HUES6 (cell line): ENCODE measurements around the gene VSTM2A.
A peak's percentile ranks its signal among the peaks of the same experiment; 100 is the strongest.
"Not testable (repeated sequence)": the region's sequence is repeated elsewhere in the genome, so short reads cannot be mapped to it uniquely, and the experiment has no call there.

Source experiments
- H3K27ac ChIP-seq: 2 replicates; pipeline ENCODE4 v1.7.0; 2013; ENCODE audit warnings: low read depth, mild to moderate bottlenecking, low read length, inconsistent platforms
- H3K27me3 ChIP-seq: 2 replicates; pipeline ENCODE4 v1.6.1; 2013; ENCODE audit warnings: low read length; ENCODE audit not compliant: control insufficient read depth, insufficient read depth
- H3K36me3 ChIP-seq: 2 replicates; pipeline ENCODE4 v1.6.1; 2013; ENCODE audit warnings: low read length; ENCODE audit not compliant: control insufficient read depth, insufficient read depth
- H3K4me1 ChIP-seq: 2 replicates; pipeline ENCODE4 v1.6.1; 2013; ENCODE audit warnings: low read length; ENCODE audit not compliant: control insufficient read depth, insufficient read depth
- H3K4me3 ChIP-seq: 2 replicates; pipeline ENCODE4 v1.5.1; 2013; ENCODE audit warnings: low read depth, low read length
- H3K9ac ChIP-seq: one replicate; pipeline ENCODE4 v1.6.1; 2013; ENCODE audit warnings: mild to moderate bottlenecking, low read length
- H3K9me3 ChIP-seq: 2 replicates; pipeline ENCODE4 v1.6.1; 2013; ENCODE audit warnings: low read depth, low read length; ENCODE audit not compliant: control insufficient read depth, insufficient read depth

The VSTM2A gene, protein sequence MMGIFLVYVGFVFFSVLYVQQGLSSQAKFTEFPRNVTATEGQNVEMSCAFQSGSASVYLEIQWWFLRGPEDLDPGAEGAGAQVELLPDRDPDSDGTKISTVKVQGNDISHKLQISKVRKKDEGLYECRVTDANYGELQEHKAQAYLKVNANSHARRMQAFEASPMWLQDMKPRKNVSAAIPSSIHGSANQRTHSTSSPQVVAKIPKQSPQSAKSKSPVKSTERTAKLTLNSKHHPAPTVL

DNA sequence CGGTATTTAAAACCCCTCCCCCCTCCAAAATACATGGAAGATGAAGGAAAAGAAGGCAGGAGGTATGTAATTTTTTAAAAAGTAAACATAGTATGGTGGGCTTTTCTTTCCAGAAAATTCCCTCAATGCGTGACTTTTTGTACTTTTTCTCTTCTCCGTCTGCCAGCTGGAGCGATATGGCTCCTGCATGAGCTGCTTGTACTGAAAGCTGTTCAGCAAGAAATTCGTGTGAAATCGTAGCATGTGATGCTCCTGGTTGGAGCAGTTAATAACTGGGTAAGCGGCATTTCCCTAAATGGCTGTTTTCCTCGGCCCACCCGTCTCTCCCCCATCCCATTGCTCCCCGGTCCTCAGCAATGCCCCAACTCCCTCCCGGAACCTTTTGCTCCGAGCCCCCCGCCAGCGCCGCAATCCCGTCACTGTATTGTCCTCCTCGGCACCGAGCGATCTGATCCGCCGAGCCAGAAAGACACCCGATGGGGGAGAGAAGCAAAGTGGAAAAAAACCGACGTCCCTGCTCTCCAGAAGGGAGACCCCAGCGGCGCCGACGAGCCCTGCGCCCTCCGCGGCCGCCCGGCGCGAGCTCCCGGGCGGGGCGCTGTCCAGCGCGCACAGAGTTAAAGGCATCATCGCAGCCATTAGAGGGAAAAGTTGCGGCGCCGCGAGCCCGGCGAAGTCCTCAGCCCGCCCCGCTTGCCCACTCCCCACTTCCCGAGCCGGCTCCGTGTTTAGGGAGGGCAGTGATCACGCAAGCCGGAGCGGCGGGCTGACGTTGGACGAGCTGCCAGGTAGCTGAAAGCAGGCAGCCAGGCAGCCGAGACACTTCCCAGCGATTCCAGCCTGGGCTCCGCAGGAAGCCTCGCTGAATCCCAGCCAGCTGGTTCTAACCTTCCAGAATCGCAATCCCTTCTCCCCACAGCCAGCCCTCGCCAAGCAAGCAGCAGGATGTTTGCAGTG is at the start of gene VSTM2A:
Gene VSTM2A (plus strand): TSS at position 707 of the 957 bp plus-strand sequence. CDS start 356 bp downstream, outside the sequence.
- Histone ChIP-seq H3K27ac (no peak within 1 kb of the TSS), H3K9ac (peak within 1 kb of the TSS; percentile 37), H3K27me3 (peaks cover 78% of the 10 kb centered on the region)

DNA sequence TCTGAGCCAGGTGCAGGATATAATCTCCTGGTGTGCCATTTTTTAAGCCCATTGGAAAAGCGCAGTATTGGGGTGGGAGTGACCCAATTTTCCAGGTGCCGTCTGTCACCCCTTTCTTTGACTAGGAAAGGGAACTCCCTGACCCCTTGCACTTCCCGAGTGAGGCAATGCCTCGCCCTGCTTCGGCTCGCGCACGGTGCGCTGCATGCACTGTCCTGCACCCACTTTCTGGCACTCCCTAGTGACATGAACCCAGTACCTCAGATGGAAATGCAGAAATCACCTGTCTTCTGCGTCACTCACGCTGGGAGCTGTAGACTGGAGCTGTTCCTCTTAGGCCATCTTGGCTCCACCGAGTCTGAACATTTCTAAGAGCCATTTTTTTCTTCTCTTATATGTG is 37.6 kb upstream of the VSTM2A start:
- not testable (repeated sequence) for H3K9ac ChIP-seq, H3K36me3 ChIP-seq, H3K4me1 ChIP-seq, H3K27ac ChIP-seq, H3K4me3 ChIP-seq, H3K27me3 ChIP-seq
- peaks cover 16% of the 10 kb centered on the region for H3K9me3 ChIP-seq

More for the DNA sequence above, at the start of gene VSTM2A:
- Histone ChIP-seq H3K4me1 (peaks cover 12% of the 10 kb centered on the region), H3K9me3 (no peaks in the 10 kb centered on the region), H3K36me3 (no peaks in the 10 kb centered on the region), H3K4me3 (peak within 1 kb of the TSS; percentile 81)

DNA sequence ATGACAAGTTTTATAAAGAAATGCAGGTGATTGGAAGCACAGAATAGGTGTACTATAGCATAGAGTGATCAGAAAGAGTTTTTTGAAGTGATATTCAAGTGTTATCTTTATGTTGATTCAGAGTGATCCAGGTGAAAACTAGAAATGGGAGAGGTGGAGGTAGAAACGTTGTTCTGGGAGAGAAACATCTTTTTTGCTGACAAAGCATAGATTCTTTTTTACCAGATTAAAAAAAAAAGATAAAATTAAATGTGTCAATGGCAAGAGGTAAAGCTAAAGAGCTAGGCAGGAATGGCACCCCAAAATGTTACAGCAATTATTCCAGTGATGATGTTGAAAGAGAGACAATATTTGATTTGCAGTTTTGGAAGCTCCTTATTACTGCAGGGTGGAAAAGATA is 12.6 kb upstream of the VSTM2A start:
- no peaks in the 10 kb centered on the region for H3K36me3 ChIP-seq
- H3K9me3 ChIP-seq: no peaks in the 10 kb centered on the region
- no peaks in the 10 kb centered on the region for H3K4me1 ChIP-seq
- H3K9ac ChIP-seq: no peak overlapping the region
- H3K4me3 ChIP-seq: no peak overlapping the region
- no peak overlapping the region for H3K27ac ChIP-seq
- H3K27me3 ChIP-seq: no peaks in the 10 kb centered on the region

DNA sequence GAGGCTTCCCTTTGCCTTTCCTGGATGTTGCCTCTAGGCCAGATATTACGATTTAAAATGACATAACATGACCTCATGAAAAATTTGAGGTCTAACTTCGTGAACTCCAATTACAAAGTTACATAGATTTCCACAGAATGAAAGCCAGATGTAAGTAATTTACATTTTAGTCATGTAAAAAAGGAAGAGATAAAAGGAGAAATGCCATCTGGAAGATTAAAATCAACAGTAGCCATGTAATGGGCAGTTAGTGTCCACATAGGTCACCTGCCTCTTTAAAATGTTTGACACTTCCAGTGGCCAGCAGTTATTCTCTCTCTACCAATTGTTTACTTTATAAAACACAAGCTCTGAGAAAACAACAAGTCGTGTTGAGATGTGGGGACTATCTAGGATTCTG is 4.1 kb upstream of the VSTM2A start:
- no peak overlapping the region for H3K27ac ChIP-seq
- H3K27me3 ChIP-seq: peaks cover 42% of the 10 kb centered on the region
- H3K9me3 ChIP-seq: no peaks in the 10 kb centered on the region
- H3K9ac ChIP-seq: no peak overlapping the region
- no peaks in the 10 kb centered on the region for H3K36me3 ChIP-seq
- H3K4me3 ChIP-seq: no peak overlapping the region
- peaks cover 7% of the 10 kb centered on the region for H3K4me1 ChIP-seq

DNA sequence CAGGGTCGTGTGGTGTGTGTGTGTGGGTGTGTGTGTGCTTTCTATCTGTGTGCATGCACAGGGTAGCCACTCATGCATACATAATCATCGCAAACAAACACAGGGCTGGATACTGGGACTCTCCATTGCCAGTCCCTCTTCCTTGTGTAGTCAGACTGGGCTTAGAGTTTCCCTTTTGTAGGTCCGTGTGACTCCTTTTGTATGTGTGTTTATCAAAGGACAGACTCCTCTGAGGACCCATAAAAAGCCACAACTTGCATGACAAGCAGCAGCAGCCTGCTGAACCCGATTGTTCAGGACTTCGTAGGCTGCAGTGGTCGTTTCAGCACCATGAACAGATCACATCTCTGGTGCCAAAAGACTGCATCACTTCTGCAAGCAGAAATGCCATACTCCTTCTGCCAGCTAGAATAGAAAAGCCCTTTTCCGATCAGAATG is 895 bp downstream of the VSTM2A start:
- no peak overlapping the region for H3K27ac ChIP-seq
- peaks cover 88% of the 10 kb centered on the region for H3K27me3 ChIP-seq
- H3K9me3 ChIP-seq: no peaks in the 10 kb centered on the region
- no peak overlapping the region for H3K9ac ChIP-seq
- H3K36me3 ChIP-seq: no peaks in the 10 kb centered on the region
- peak overlapping the region; percentile 81 for H3K4me3 ChIP-seq
- H3K4me1 ChIP-seq: peaks cover 12% of the 10 kb centered on the region

DNA sequence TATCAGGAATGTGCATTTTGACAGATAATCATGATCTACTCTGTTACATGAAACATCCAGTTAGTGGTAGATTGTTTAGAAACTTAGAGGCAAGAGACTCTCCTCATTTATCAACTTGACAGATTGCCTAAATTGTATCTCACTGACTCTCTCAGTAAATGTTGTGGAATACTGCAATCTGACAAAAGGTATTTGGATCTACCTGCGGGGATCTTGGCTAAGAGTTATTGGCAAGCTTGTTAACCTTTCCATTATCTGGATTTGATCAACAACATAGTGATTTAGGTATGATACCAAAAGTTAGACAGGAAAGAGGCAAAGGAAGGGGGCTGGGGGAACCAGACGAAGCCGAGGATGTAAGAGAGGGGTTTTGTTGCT is 2.0 kb downstream of the VSTM2A start:
- H3K9ac ChIP-seq: no peak overlapping the region
- H3K27ac ChIP-seq: no peak overlapping the region
- peaks cover 12% of the 10 kb centered on the region for H3K4me1 ChIP-seq
- no peaks in the 10 kb centered on the region for H3K9me3 ChIP-seq
- peak overlapping the region; percentile 81 for H3K4me3 ChIP-seq
- no peaks in the 10 kb centered on the region for H3K36me3 ChIP-seq
- peaks cover 88% of the 10 kb centered on the region for H3K27me3 ChIP-seq

DNA sequence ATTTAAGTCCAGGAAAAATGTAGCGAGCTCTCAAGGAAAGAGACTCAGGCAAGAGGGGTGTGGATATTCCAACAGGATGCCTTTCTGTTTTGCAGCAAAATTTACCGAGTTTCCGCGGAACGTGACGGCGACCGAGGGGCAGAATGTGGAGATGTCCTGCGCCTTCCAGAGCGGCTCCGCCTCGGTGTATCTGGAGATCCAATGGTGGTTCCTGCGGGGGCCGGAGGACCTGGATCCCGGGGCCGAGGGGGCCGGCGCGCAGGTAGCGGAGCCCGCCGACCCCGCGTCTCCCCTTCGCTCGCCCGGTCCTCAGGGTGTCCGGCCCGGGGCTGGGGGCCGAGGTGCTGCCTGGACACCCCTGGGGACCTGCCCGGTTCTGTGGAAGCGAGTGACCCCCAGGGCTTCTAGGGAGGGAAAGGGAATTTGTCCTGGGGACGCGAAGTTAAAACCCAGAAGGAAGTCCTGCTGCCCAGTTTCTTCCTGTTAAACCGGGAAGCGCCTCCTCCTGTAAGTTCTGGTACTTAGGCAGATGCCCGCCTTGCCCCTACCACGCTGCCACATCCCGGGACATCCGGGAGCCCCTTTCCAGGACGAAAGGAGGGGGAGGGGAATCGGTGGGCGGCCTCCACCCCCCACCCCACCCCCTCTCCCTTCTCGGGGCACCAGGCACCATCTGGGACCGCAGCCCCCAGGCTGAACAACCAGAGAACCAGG is 2.5 kb downstream of the VSTM2A start:
- H3K4me1 ChIP-seq: peaks cover 12% of the 10 kb centered on the region
- peak overlapping the region; percentile 81 for H3K4me3 ChIP-seq
- peaks cover 83% of the 10 kb centered on the region for H3K27me3 ChIP-seq
- no peak overlapping the region for H3K27ac ChIP-seq
- peak overlapping the region; percentile 33 for H3K9ac ChIP-seq
- H3K9me3 ChIP-seq: no peaks in the 10 kb centered on the region
- no peaks in the 10 kb centered on the region for H3K36me3 ChIP-seq

DNA sequence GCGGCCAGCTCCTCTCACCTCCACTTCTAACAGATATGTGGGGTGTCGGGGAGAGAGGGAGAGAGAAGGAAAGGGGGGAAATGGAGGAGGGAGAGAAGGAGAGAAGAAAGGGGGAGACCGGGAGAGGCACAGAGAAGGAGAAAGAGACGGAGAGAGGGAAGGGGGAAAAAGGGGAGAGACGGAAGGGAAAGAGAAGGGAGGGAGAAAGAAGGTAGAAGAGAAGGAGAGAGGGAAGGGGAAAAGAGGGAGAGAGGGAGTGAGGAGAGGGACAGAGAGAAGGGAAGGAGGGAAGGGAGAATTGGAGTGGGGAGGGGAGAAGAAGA is 3.0 kb downstream of the VSTM2A start:
- H3K27me3 ChIP-seq: peaks cover 78% of the 10 kb centered on the region
- peaks cover 12% of the 10 kb centered on the region for H3K4me1 ChIP-seq
- no peaks in the 10 kb centered on the region for H3K36me3 ChIP-seq
- no peak overlapping the region for H3K9ac ChIP-seq
- no peak overlapping the region for H3K27ac ChIP-seq
- peak overlapping the region; percentile 81 for H3K4me3 ChIP-seq
- H3K9me3 ChIP-seq: no peaks in the 10 kb centered on the region

DNA sequence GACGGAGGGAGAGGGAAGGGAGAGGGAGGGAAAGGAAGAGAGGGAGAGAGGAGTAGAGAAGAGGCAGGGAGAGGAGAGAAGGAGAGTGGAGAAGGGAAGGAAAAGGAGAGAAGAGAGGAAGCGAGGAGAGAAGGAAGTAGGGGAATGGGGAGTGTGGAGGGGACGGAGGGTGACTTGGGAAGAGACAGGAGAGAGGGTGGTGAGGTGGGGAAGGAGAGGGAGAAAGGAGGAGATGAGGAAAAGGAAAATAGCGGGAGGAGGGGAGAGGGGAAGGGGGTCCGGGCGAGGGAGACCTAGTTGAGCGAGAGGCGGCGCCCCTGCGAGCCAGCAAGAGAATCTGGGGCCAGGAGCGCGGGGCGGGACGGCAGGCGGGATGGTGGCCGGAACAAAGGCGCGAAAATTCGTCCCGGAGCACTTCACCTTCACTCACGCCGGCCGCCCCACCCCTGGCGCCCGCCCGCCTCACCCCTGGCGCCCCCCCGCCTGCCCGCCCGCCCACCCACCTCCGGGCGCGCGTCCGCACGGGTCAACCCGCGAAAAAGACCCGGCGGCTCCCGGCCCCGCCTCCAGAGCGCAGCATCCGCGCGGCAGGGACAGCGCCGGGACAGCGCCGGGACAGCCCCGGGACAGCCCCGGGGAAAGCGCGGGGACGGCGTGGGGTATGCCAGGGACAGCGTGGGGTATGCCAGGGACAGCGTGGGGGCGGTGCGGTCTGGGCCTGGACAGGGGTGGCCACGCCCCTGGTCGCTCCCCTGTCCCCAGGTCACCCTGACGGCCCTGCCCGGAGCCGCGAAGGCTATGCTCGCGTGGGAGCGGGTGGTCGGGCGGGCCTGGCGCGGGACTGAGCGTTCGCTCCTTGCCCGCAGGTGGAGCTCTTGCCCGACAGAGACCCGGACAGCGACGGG is 4.2 kb downstream of the VSTM2A start:
- H3K27ac ChIP-seq: no peak overlapping the region

DNA sequence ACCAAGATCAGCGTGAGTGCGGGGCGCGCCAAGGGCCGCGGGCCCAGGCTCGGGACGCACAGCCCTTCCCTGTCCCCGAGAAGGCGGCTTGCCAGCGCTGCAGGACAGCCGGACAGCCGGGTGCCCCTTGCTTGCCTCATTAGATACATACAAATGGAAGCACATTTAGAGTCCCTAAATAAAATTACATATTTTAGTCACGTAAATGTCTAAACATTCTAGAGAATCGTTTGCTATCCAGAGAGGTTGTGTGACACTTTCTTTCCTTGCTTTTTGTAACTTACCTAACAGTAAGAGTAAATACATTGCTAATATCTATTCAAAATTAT is 4.8 kb downstream of the VSTM2A start:
- Histone ChIP-seq H3K27ac (no peak overlapping the region), H3K36me3 (no peaks in the 10 kb centered on the region), H3K9me3 (no peaks in the 10 kb centered on the region), H3K4me1 (peaks cover 12% of the 10 kb centered on the region), H3K9ac (no peak overlapping the region), H3K27me3 (peaks cover 60% of the 10 kb centered on the region), H3K4me3 (peak overlapping the region; percentile 81)

More for the DNA sequence above, 4.2 kb downstream of the VSTM2A start:
- H3K4me1 ChIP-seq: peaks cover 12% of the 10 kb centered on the region
- peaks cover 66% of the 10 kb centered on the region for H3K27me3 ChIP-seq
- peak overlapping the region; percentile 81 for H3K4me3 ChIP-seq
- peak overlapping the region; percentile 62 for H3K9ac ChIP-seq
- H3K9me3 ChIP-seq: no peaks in the 10 kb centered on the region
- H3K36me3 ChIP-seq: no peaks in the 10 kb centered on the region
